Measurements from ENCODE around the gene LHFPL4. TPM values are rescaled to one million over a fixed set of nuclear protein-coding genes. Genes with fewer than 3 reads are reported as not detected.
A peak's percentile ranks its signal among the peaks of the same experiment; 100 is the strongest.

LHFPL4 gene
- polyA plus RNA-seq, 2 of the 4 experiments (the other 2 are of a cell fraction) = 0.08 to 0.39 TPM

- H3K9me3 ChIP-seq = no peaks in the 10 kb centered on the region
- DNase-seq (ENCODE audit: low read depth in 1 of 2, low spot score in 1 of 2) = no peak
- CTCF ChIA-PET = no interaction called here
- H3K4me3 ChIP-seq = no peak overlapping the region
- POLR2A ChIA-PET = no interaction called here
- TF ChIP-seq NR3C1 (IDR thresholded peaks at IDR 0.05) (no peak), NPAS2 (CRISPR knock-in tag; IDR thresholded peaks at IDR 0.05; ENCODE audit: borderline replicate concordance) (no peak)
- ATAC-seq = peak; percentile 21 to 50; a peak in 2 of 6 replicates
- no peak overlapping the region for H3K4me2 ChIP-seq
- H3K4me1 ChIP-seq = no peaks in the 10 kb centered on the region
- no peak overlapping the region for H3K27ac ChIP-seq
- no peak for FAIRE-seq
These were observed 17.4 kb downstream of the LHFPL4 start for GRCh38 chr3:9536212-9536611.

DNA sequence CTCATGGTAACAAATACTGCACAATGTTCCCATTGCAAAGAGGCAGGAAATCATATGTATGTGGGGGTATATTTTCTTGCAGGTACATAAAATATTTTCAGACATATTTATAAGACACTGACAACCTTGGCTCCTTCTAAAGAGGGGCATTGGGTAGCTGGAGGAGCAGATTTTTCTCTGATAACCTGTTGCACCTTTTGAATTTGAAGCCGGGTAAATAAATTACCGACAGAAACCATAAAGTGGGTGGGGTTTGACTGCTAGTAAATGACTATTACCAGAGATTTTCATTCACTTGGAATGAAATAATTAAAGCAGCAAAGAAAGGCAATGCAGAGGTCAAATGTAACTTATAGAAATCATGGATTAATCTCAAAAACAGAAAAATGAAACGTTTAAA lies 19.2 kb downstream of the LHFPL4 start:
- ChIA-PET CTCF (interaction anchor here (1.1 kb wide), 1 partner anchor 1204 kb away, joined by 3 read pairs; no protein-coding TSS in a partner anchor), POLR2A (no interaction called here)
- FAIRE-seq (no peak), ATAC-seq (no peak), DNase-seq (ENCODE audit: low read depth in 1 of 2, low spot score in 1 of 2) (no peak)
- no peak overlapping the region for H3K27ac ChIP-seq
- no peak overlapping the region for H3K4me3 ChIP-seq
- no peak for TF ChIP-seq EHMT2 (IDR thresholded peaks at IDR 0.05; ENCODE audit: low read depth)
- no peaks in the 10 kb centered on the region for H3K9me3 ChIP-seq
- H3K4me2 ChIP-seq = no peak overlapping the region
- no peaks in the 10 kb centered on the region for H3K4me1 ChIP-seq
- WGBS (ENCODE audit: missing lambda C conversion rate) = 7% methylated on average over 3 of the region's 3 CpGs

DNA sequence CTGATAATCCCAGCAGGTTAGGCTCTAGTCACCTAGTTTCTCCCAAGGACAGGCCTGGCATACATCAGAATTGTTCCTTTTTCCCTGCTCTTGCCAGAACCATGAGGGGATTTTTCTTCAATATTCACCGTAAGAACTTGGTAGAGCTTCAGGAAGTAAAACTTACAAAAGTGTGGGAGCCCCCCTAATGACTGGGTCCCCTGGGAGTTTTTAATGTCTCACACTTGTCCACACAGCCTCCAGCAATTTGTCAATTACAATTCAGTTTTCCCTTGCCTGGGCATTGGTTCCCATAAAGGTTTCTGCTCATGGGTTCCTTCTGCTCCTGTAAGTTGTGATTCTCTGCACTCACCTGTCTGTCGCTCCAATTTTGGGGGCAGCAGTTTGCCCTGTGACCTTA lies 28.5 kb downstream of the LHFPL4 start:
- no peak overlapping the region for H3K27ac ChIP-seq
- H3K4me2 ChIP-seq = no peak overlapping the region
- TF ChIP-seq HES2 (IDR thresholded peaks at IDR 0.05) (no peak), FOXS1 (CRISPR knock-in tag; IDR thresholded peaks at IDR 0.05) (no peak), JUNB (IDR thresholded peaks at IDR 0.05) (no peak), HOXB13 (CRISPR knock-in tag; IDR thresholded peaks at IDR 0.05; ENCODE audit: low read depth) (no peak), HOXB5 (CRISPR knock-in tag; IDR thresholded peaks at IDR 0.05) (no peak), USF2 (IDR thresholded peaks at IDR 0.05) (no peak), NPAS2 (CRISPR knock-in tag; IDR thresholded peaks at IDR 0.05; ENCODE audit: borderline replicate concordance) (no peak), RARB (CRISPR knock-in tag; IDR thresholded peaks at IDR 0.05) (no peak), ZNF302 (CRISPR knock-in tag; IDR thresholded peaks at IDR 0.05) (no peak), PBX3 (IDR thresholded peaks at IDR 0.05) (no peak), NR3C1 (IDR thresholded peaks at IDR 0.05) (no peak), CBX2 (IDR thresholded peaks at IDR 0.05; ENCODE audit: borderline replicate concordance, low read depth) (no peak), BHLHE40 (IDR thresholded peaks at IDR 0.05; ENCODE audit: low read depth, low read length) (no peak), NFE2L2 (conservative IDR thresholded peaks at IDR 0.05; ENCODE audit: low read length) (no peak)
- FAIRE-seq = no peak
- no peaks in the 10 kb centered on the region for H3K9me3 ChIP-seq
- no peaks in the 10 kb centered on the region for H3K4me1 ChIP-seq
- no peak for ATAC-seq
- no peak for DNase-seq (ENCODE audit: low read depth in 1 of 2, low spot score in 1 of 2)
- ChIA-PET CTCF (interaction anchor here (1.7 kb wide), 1 partner anchor 22 kb away, joined by 4 read pairs; no protein-coding TSS in a partner anchor), POLR2A (no interaction called here)
- WGBS (ENCODE audit: missing lambda C conversion rate) = 22% methylated on average over 2 of the region's 2 CpGs
- no peak overlapping the region for H3K4me3 ChIP-seq

DNA sequence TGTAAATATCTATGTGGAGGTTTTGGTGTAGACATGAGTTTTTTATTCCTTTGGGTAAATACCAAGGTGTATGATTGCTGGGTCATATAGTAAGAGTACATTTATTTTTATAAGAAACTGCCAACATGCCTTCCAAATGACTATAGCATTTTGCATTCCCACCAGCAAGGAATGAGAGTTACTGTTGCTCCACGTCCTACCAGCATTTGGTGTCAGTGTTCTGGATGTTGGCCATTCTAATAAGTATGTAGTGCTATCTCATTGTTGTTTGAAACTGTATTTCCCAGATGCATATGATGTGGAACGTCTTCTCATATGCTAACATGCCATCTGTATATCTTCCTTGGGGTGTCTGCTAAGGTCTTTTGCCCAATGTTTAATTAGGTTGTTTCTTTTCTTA lies 38.7 kb downstream of the LHFPL4 start:
- DNase-seq (ENCODE audit: low read depth in 1 of 2, low spot score in 1 of 2) = no peak
- no peaks in the 10 kb centered on the region for H3K4me1 ChIP-seq
- WGBS (ENCODE audit: missing lambda C conversion rate) = 22% methylated on average over 2 of the region's 2 CpGs
- ChIA-PET CTCF (interaction anchor here (2.8 kb wide), 1 partner anchor 11 kb away, joined by 10 read pairs; no protein-coding TSS in a partner anchor), POLR2A (no interaction called here)
- no peak overlapping the region for H3K4me3 ChIP-seq
- ATAC-seq = no peak
- no peak for FAIRE-seq
- H3K9me3 ChIP-seq = no peaks in the 10 kb centered on the region
- no peak overlapping the region for H3K27ac ChIP-seq
- H3K4me2 ChIP-seq = no peak overlapping the region
- TF ChIP-seq FOSL2 (IDR thresholded peaks at IDR 0.05) = no peak
- TF ChIP-seq FOSL2 (CRISPR knock-in tag; IDR thresholded peaks at IDR 0.05) = no peak
- TF ChIP-seq HOXA7 (CRISPR knock-in tag; IDR thresholded peaks at IDR 0.05) = no peak
- no peak for TF ChIP-seq ZC3H11A (IDR thresholded peaks at IDR 0.05)
- no peak for TF ChIP-seq MAFK (IDR thresholded peaks at IDR 0.05; ENCODE audit: partially characterized antibody)
- TF ChIP-seq SMC3 (IDR thresholded peaks at IDR 0.05) = no peak
- no peak for TF ChIP-seq ESRRA (IDR thresholded peaks at IDR 0.05; ENCODE audit: borderline replicate concordance, low read length)
- no peak for TF ChIP-seq TP53 (CRISPR knock-in tag; IDR thresholded peaks at IDR 0.05)
- TF ChIP-seq RAD21 (conservative IDR thresholded peaks at IDR 0.05 in 1 of 2, IDR thresholded peaks at IDR 0.05 in 1 of 2) = no peak
- TF ChIP-seq RCOR1 (IDR thresholded peaks at IDR 0.05; ENCODE audit: low read depth, low read length) = no peak
- TF ChIP-seq SREBF2 (IDR thresholded peaks at IDR 0.05) = no peak
- no peak for TF ChIP-seq FOSB (CRISPR knock-in tag; IDR thresholded peaks at IDR 0.05)
